HG02642 (cell line): ENCODE results near the gene ZNF207.
"Not testable (repeated sequence)": the region's sequence is repeated elsewhere in the genome, so short reads cannot be mapped to it uniquely, and the experiment has no call there.

ENCODE experiments used
- ATAC-seq: cut with Tn5 transposase; IDR thresholded peaks from one replicate; pipeline ENCODE4 v1.9.1; 2021; ENCODE audit warnings: mild to moderate bottlenecking; ENCODE audit not compliant: unreplicated experiment, poor library complexity

The ZNF207 gene

GRCh38 chr17:32385121-32385520 is 35.2 kb downstream of the ZNF207 start:
- no peak for ATAC-seq

DNA sequence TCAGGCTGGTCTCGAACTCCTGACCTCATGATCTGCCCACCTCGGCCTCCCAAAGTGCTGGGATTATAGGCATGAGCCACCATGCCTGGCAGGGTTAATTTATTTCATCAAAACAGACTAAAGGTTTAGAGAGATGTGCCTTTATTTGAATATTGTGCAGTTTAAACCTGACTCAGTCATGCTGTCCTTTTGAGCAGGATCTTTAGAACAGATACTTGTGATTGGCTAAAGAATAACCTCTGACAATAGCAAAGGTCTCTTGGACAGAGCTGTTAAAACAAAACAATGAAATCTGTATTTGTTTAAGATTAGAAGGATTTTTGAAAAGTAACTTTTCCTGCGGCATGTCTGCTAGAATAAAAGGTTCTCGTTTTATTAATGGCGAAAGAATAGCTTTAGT is 36.0 kb downstream of the ZNF207 start:
- ATAC-seq = no peak

GRCh38 chr17:32386844-32387243 is 36.9 kb downstream of the ZNF207 start:
- ATAC-seq = no peak

GRCh38 chr17:32388128-32388527 is 38.2 kb downstream of the ZNF207 start:
- ATAC-seq = not testable (repeated sequence)

- ATAC-seq = no peak
Measured at GRCh38 chr17:32388613-32389459, 38.9 kb downstream of the ZNF207 start.

GRCh38 chr17:32393904-32394303 is 43.9 kb downstream of the ZNF207 start:
- ATAC-seq = no peak

DNA sequence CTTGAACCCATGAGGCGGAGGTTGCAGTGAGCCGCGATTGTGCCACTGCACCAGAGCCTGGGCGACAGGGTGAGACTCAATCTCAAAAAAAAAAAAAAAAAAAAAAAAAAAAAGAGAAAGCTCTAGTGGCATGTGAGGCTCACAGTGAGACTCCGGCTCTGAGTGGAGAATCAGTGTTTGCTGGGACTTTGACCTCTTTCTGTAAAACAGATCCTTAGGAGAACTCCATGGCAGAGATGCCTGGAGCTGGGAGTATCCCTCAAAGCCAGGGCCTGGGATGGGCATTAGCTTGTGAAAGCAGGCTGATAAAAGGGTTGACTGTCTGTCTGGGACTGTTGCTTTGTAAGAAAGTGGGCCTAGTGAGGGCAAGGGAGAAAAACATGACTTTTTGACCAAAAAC is 46.4 kb downstream of the ZNF207 start:
- no peak for ATAC-seq

GRCh38 chr17:32398946-32399345 is 49.0 kb downstream of the ZNF207 start:
- no peak for ATAC-seq

DNA sequence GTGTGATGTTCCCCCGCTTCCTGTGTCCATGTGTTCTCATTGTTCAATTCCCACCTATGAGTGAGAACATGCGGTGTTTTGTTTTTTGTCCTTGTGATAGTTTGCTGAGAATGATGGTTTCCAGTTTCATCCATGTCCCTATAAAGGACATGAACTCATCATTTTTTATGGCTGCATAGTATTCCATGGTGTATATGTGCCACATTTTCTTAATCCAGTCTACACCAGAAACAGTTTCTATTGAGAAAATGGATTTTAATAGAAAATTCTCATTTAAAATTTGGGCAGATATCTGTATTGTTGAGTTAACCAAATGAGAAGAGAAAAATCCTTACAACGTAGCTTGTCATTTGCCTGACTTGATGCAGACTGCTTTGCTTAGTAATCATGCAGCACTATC is 60.1 kb downstream of the ZNF207 start:
- ATAC-seq = not testable (repeated sequence)

- no peak for ATAC-seq
Measured at GRCh38 chr17:32426894-32427293, 76.9 kb downstream of the ZNF207 start.

DNA sequence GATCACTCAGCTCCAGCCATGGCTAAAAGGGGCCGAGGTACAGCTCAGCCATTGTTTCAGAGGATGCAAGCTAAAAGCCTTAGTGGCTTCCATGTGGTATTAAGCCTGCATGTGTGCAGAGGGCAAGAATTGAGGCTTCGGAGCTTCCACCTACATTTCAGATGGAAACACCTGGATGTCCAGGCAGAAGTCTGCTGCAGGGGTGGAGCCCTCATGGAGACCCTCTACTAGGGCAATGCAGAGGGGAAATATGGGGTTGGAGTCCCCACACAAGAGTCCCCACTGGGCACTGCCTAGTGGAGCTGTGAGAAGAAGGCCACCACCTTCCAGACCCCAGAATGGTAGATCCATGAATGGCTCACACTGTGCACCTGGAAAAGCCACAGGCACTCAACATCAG is 79.6 kb downstream of the ZNF207 start:
- no peak for ATAC-seq
